H1 (cell line): ENCODE results near the gene ESPNL. TPM values are rescaled to one million over a fixed set of nuclear protein-coding genes. Genes with fewer than 3 reads are reported as not detected.

Experiments
- CTCF ChIA-PET: fragments of 300-600 bp; sonication (Branson Sonifier 250); formaldehyde crosslinking; loops from one replicate; lab custom pipeline; 2021; ENCODE audit not compliant: partially characterized antibody; lab: Charles Lee
- POLR2A ChIA-PET: fragments of 300-600 bp; sonication (Branson Sonifier 250); formaldehyde crosslinking; loops from one replicate; lab custom pipeline; 2021; ENCODE audit warnings: inconsistent platforms; ENCODE audit not compliant: partially characterized antibody; lab: Charles Lee
- DNase-seq, 2 experiments: peaks; one replicate each; pipeline versions ENCODE4 v3.0.0 to v3.0.0-alpha.2; 2010 to 2022; ENCODE audit warnings: low spot score in 2 of 2, low read depth in 1 of 2, mixed read lengths in 1 of 2
- FAIRE-seq: peaks from 2 replicates; lab custom pipeline; 2011; peaks lifted over from hg19 to GRCh38; lab: Jason Lieb, UNC
- H2AFZ ChIP-seq: 2 replicates; pipeline ENCODE4 v1.8.1; 2012; ENCODE audit warnings: low read length, inconsistent platforms
- H2AK5ac ChIP-seq: 2 replicates; pipeline ENCODE4 v1.6.1; 2013; ENCODE audit warnings: low read depth, low read length
- H2BK120ac ChIP-seq: replicated peaks from 2 replicates; pipeline ENCODE3; 2013; ENCODE audit warnings: low read depth, low read length, inconsistent platforms
- H2BK12ac ChIP-seq: 2 replicates; pipeline ENCODE4 v1.6.1; 2013; ENCODE audit warnings: low read depth, low read length
- H2BK15ac ChIP-seq: 2 replicates; pipeline ENCODE4 v1.6.1; 2013; ENCODE audit warnings: low read length
- H2BK20ac ChIP-seq: 2 replicates; pipeline ENCODE4 v1.6.1; 2013; ENCODE audit warnings: low read length
- H2BK5ac ChIP-seq: 2 replicates; pipeline ENCODE4 v1.6.1; 2013; ENCODE audit warnings: low read depth, low read length
- H3K14ac ChIP-seq: 2 replicates; pipeline ENCODE4 v1.6.1; 2013; ENCODE audit warnings: inconsistent platforms; ENCODE audit not compliant: insufficient read length
- H3K18ac ChIP-seq: 2 replicates; pipeline ENCODE4 v1.6.1; 2013; ENCODE audit warnings: low read length; ENCODE audit errors: extremely low read depth
- H3K23ac ChIP-seq: 2 replicates; pipeline ENCODE4 v1.6.1; 2013; ENCODE audit warnings: inconsistent platforms; ENCODE audit not compliant: insufficient read length
- H3K23me2 ChIP-seq: 2 replicates; pipeline ENCODE4 v1.6.1; 2013; ENCODE audit warnings: low read depth, low read length
- H3K27ac ChIP-seq: 2 replicates; pipeline ENCODE4 v1.6.1; 2011; ENCODE audit warnings: low read depth, low read length, inconsistent platforms
- H3K27me3 ChIP-seq, 4 experiments: replicated peaks in 1 of 4; 1 replicate in 1 of 4; 2 replicates in 3 of 4; pipeline versions ENCODE4 v1.6.1 to v1.8.1; 2011 to 2013; ENCODE audit warnings: low read length in 3 of 4, mild to moderate bottlenecking in 3 of 4, inconsistent platforms in 2 of 4, mixed read lengths in 2 of 4, moderate library complexity in 1 of 4; ENCODE audit not compliant: control insufficient read depth in 3 of 4, insufficient read depth in 3 of 4; ENCODE audit errors: extremely low read depth in 1 of 4
- H3K36me3 ChIP-seq, 4 experiments: 2 replicates each; pipeline versions ENCODE4 v1.6.1 to v1.8.1; 2011 to 2013; ENCODE audit warnings: mild to moderate bottlenecking in 4 of 4, low read length in 3 of 4, moderate library complexity in 2 of 4, control low read depth in 1 of 4, inconsistent platforms in 1 of 4; ENCODE audit not compliant: insufficient read depth in 4 of 4, control insufficient read depth in 2 of 4
- H3K4ac ChIP-seq: replicated peaks from 2 replicates; pipeline ENCODE3; 2013; ENCODE audit warnings: low read length, low read depth, mixed read lengths, inconsistent platforms; ENCODE audit not compliant: insufficient read length
- H3K4me1 ChIP-seq, 4 experiments: replicated peaks in 1 of 4; 1 replicate in 1 of 4; 2 replicates in 3 of 4; pipeline versions ENCODE4 v1.6.1 to v1.8.1; 2011 to 2013; ENCODE audit warnings: low read length in 3 of 4, inconsistent platforms in 2 of 4, mixed read lengths in 1 of 4; ENCODE audit not compliant: insufficient read depth in 4 of 4, control insufficient read depth in 3 of 4
- H3K4me2 ChIP-seq, 2 experiments: 2 replicates each; pipeline versions ENCODE4 v1.6.1 to v1.8.1; 2011 to 2013; ENCODE audit warnings: low read depth in 2 of 2, low read length in 2 of 2, control low read depth in 1 of 2, inconsistent platforms in 1 of 2, mild to moderate bottlenecking in 1 of 2; ENCODE audit not compliant: insufficient read depth in 1 of 2
- H3K4me3 ChIP-seq, 4 experiments: fragments of 200-600, 300-600 bp in 1 of 4; sonication (generic), shearing (Covaris generic), sonication (Bioruptor Twin) in 1 of 4; 2 replicates each; pipeline versions ENCODE4 v1.5.1 to v1.8.1; 2011 to 2016; ENCODE audit warnings: low read length in 4 of 4, low read depth in 3 of 4, control low read depth in 2 of 4, inconsistent platforms in 2 of 4, mild to moderate bottlenecking in 2 of 4, mixed read lengths in 1 of 4, moderate library complexity in 1 of 4; ENCODE audit not compliant: insufficient read depth in 2 of 4; ENCODE audit errors: extremely low read depth in 1 of 4
- H3K56ac ChIP-seq: replicated peaks from 2 replicates; pipeline ENCODE3; 2013; ENCODE audit warnings: low read depth, mild to moderate bottlenecking, mixed read lengths, low read length, inconsistent platforms; ENCODE audit not compliant: insufficient read length
- H3K79me1 ChIP-seq: 2 replicates; pipeline ENCODE4 v1.6.1; 2013; ENCODE audit warnings: low read depth, low read length, control low read depth
- H3K79me2 ChIP-seq, 2 experiments: 2 replicates each; pipeline versions ENCODE4 v1.6.1 to v1.8.1; 2012 to 2013; ENCODE audit warnings: low read length in 2 of 2, mild to moderate bottlenecking in 2 of 2, inconsistent platforms in 1 of 2; ENCODE audit not compliant: insufficient read depth in 2 of 2, control insufficient read depth in 1 of 2
- H3K9ac ChIP-seq, 4 experiments: replicated peaks in 1 of 4; 1 replicate in 1 of 4; 2 replicates in 3 of 4; pipeline versions ENCODE4 v1.6.1 to v1.8.1; 2011 to 2013; ENCODE audit warnings: low read depth in 3 of 4, low read length in 3 of 4, control low read depth in 2 of 4, mild to moderate bottlenecking in 2 of 4, moderate library complexity in 2 of 4, inconsistent platforms in 1 of 4; ENCODE audit errors: extremely low read depth in 1 of 4
- H3K9me3 ChIP-seq, 2 experiments: 2 replicates each; pipeline versions ENCODE4 v1.6.1 to v1.8.1; 2012 to 2013; ENCODE audit warnings: mild to moderate bottlenecking in 2 of 2, moderate library complexity in 2 of 2, control low read depth in 1 of 2, inconsistent platforms in 1 of 2, low read depth in 1 of 2, low read length in 1 of 2, mixed read lengths in 1 of 2; ENCODE audit not compliant: insufficient read depth in 2 of 2
- H4K20me1 ChIP-seq, 2 experiments: replicated peaks in 1 of 2; 2 replicates each; pipeline versions ENCODE3 to v1.8.1; 2011 to 2013; ENCODE audit warnings: inconsistent platforms in 2 of 2, low read length in 2 of 2, mild to moderate bottlenecking in 1 of 2; ENCODE audit not compliant: insufficient read depth in 2 of 2, control insufficient read depth in 1 of 2
- H4K5ac ChIP-seq: 2 replicates; pipeline ENCODE4 v1.6.1; 2013; ENCODE audit warnings: low read length, low read depth, mixed read lengths, inconsistent platforms; ENCODE audit not compliant: insufficient read length
- H4K8ac ChIP-seq: 2 replicates; pipeline ENCODE4 v1.8.0; 2013; ENCODE audit warnings: mild to moderate bottlenecking, moderate library complexity, low read length, inconsistent platforms; ENCODE audit not compliant: insufficient read depth; ENCODE audit errors: extremely low read depth
- H4K91ac ChIP-seq: replicated peaks from 2 replicates; pipeline ENCODE3; 2013; ENCODE audit warnings: low read length, mixed read lengths, inconsistent platforms; ENCODE audit not compliant: insufficient read length
- BCL11A ChIP-seq, 2 experiments: IDR thresholded peaks; one replicate each; pipeline ENCODE4 v1.6.1; 2011; ENCODE audit warnings: low read depth in 2 of 2, low read length in 2 of 2, mild to moderate bottlenecking in 2 of 2
- CBX5 ChIP-seq: fragments of 300-800, 300-1000 bp; sonication (generic); IDR thresholded peaks from 2 replicates; pipeline ENCODE4 v1.7.1; 2016; ENCODE audit warnings: antibody characterized with exemption, low read length, low read depth
- CHD1 ChIP-seq: IDR thresholded peaks from 2 replicates; pipeline ENCODE4 v1.6.1; 2012; ENCODE audit warnings: low read depth, low read length, improper control_type of control experiment
- POLR2A ChIP-seq, 2 experiments: IDR thresholded peaks; 1 replicate in 1 of 2; 2 replicates in 1 of 2; pipeline ENCODE4 v1.6.1; 2011; ENCODE audit warnings: low read depth in 2 of 2, low read length in 2 of 2, mild to moderate bottlenecking in 2 of 2; ENCODE audit errors: control extremely low read depth in 1 of 2
- RBBP5 ChIP-seq: IDR thresholded peaks from 2 replicates; pipeline ENCODE4 v1.7.1; 2012; ENCODE audit warnings: low read depth, mild to moderate bottlenecking, inconsistent platforms, low read length, moderate library complexity, borderline replicate concordance
- SP2 ChIP-seq: IDR thresholded peaks from 2 replicates; pipeline ENCODE4 v1.6.1; 2012; ENCODE audit warnings: mild to moderate bottlenecking, low read length, inconsistent platforms
- SRF ChIP-seq: IDR thresholded peaks from 2 replicates; pipeline ENCODE4 v1.6.1; 2011; ENCODE audit warnings: mild to moderate bottlenecking, low read depth, low read length, moderate library complexity
- WGBS, 2 experiments: shearing (Covaris generic) in 1 of 2; methylation state at CpG; one replicate each; pipeline versions ENCODE4 v1.1.6 to v1.1.7; 2013 to 2015; ENCODE audit warnings: low lambda C conversion rate in 2 of 2, mixed read lengths in 2 of 2, inconsistent platforms in 1 of 2, low coverage in 1 of 2, missing lambda C conversion rate in 1 of 2; ENCODE audit not compliant: insufficient replicate concordance in 2 of 2, insufficient coverage in 1 of 2, insufficient read length in 1 of 2; ENCODE audit errors: extremely low coverage in 1 of 2, missing lambda C conversion rate in 1 of 2; 5-methylcytosine and 5-hydroxymethylcytosine counted together
- polyA plus RNA-seq, 7 experiments: library from polyadenylated mRNA; depleted of rRNA in 3 of 7; stranded (reverse) in 5 of 7; unstranded in 2 of 7; fragments of >200 nt in 5 of 7; fragments of 200-250 nt in 2 of 7; gene quantifications; 1 replicate in 5 of 7; 2 replicates in 1 of 7; 4 replicates in 1 of 7; pipeline versions ENCODE4 v1.2.1 to v1.2.3, GENCODE V29; 2011 to 2013; ENCODE audit warnings: missing spikeins in 2 of 7, mixed read lengths in 2 of 7
- total RNA-seq: library from RNA; stranded (reverse); fragmentation: NEBNext Ultra II Directional; extraction: Animal tissue kit (Norgen Biotek cat#: 25700); gene quantifications from 2 replicates; pipeline ENCODE4 v1.2.1, GENCODE V29; 2021
- TF ChIP-seq, protein P1 (sequence below): IDR thresholded peaks from 2 replicates; pipeline ENCODE4 v1.6.1; 2011; ENCODE audit warnings: low read depth, mild to moderate bottlenecking, low read length; ENCODE audit not compliant: insufficient read depth

The ESPNL gene
- total and polyA plus RNA-seq, 2 of the 8 experiments (the other 6 are each of a cell fraction or from before 2014, with no cell fraction given) = 0.68 to 1.3 TPM

DNA sequence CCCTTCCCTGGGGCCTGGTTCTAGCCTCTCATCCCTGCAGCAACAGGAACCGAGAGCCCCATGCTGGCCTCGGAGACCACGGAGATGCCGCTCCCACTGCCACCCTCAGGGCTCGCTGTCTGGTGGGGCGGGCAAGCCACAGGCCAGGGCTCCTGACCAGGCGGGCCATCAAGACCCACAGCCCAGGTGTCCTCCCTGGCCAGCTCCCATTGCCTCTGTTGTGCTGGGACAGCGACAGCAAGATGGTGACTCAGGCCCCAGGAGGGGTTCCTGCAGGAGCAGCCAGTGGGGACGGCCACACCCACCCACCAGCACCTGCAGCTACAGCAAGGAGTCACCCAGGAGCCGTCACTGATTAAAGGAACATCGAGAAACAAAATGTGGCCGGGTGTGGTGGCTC lies 45.7 kb downstream of the ESPNL start:
- Histone ChIP-seq H3K27ac (no peak overlapping the region), H2BK15ac (no peak overlapping the region), H3K23me2 (no peaks in the 10 kb centered on the region), H3K4me2 (no peak overlapping the region), H3K56ac (no peak overlapping the region), H4K8ac (no peak overlapping the region), H2BK20ac (no peak overlapping the region), H4K20me1 (no peaks in the 10 kb centered on the region), H3K9ac (no peak overlapping the region), H3K79me2 (no peaks in the 10 kb centered on the region), H3K14ac (no peak overlapping the region), H4K91ac (no peak overlapping the region), H3K4me3 (no peak overlapping the region), H2BK120ac (no peak overlapping the region), H3K9me3 (no peaks in the 10 kb centered on the region), H3K4ac (no peak overlapping the region), H2BK12ac (no peak overlapping the region), H4K5ac (no peak overlapping the region), H3K23ac (no peak overlapping the region), H3K36me3 (no peaks in the 10 kb centered on the region; a peak in 1 of 8 replicates), H3K79me1 (no peaks in the 10 kb centered on the region), H2AFZ (no peak overlapping the region), H2BK5ac (no peak overlapping the region), H3K27me3 (no peaks in the 10 kb centered on the region), H3K4me1 (no peaks in the 10 kb centered on the region), H3K18ac (no peak overlapping the region), H2AK5ac (no peak overlapping the region)
- WGBS, 2 experiments = 85% methylated on average over 12 of the region's 12 CpGs; no CpG with 5 or more reads in 1 of the 2 experiments
- ChIA-PET POLR2A (interaction anchor here (1.1 kb wide), 1 partner anchor 46 kb away, joined by 3 read pairs; the partner anchor contains the start of gene ESPNL), CTCF (interaction anchor here (1.0 kb wide), 1 partner anchor 9 kb away, joined by 3 read pairs; no protein-coding TSS in a partner anchor)
- no peak for TF ChIP-seq POLR2A (IDR thresholded peaks at IDR 0.05; ENCODE audit: control extremely low read depth in 1 of 2, low read depth in 2 of 2, low read length in 2 of 2)
- no peak for TF ChIP-seq CHD1
- TF ChIP-seq RBBP5 = no peak
- no peak for TF ChIP-seq BCL11A (IDR thresholded peaks at IDR 0.05; ENCODE audit: low read depth in 2 of 2, low read length in 2 of 2)
- TF ChIP-seq CBX5 = no peak
- TF ChIP-seq SP2 = no peak
- no peak for TF ChIP-seq SRF
- TF ChIP-seq, protein P1, sequence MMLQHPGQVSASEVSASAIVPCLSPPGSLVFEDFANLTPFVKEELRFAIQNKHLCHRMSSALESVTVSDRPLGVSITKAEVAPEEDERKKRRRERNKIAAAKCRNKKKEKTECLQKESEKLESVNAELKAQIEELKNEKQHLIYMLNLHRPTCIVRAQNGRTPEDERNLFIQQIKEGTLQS = no peak
- DNase-seq = no peak
- no peak for FAIRE-seq
